Neural crest cell (in vitro differentiated cells): Measurements from ENCODE around the gene ECM1. TPM values are rescaled to one million over a fixed set of nuclear protein-coding genes. Genes with fewer than 3 reads are reported as not detected.

Source experiments
- DNase-seq: peaks from one replicate; pipeline ENCODE4 v3.0.0; 2021; ENCODE audit warnings: low read depth, mixed read lengths, low spot score
- H3K27ac Mint-ChIP-seq: one replicate; pipeline ENCODE4 v1.8.0; 2021; ENCODE audit warnings: mild to moderate bottlenecking, mixed read lengths; ENCODE audit not compliant: unreplicated experiment
- H3K27me3 Mint-ChIP-seq: 2 replicates; pipeline ENCODE4 v1.8.0; 2021; ENCODE audit warnings: low read depth, mild to moderate bottlenecking, mixed read lengths
- H3K36me3 Mint-ChIP-seq: 2 replicates; pipeline ENCODE4 v1.8.0; 2021; ENCODE audit warnings: low read depth, mild to moderate bottlenecking, mixed read lengths
- H3K4me1 Mint-ChIP-seq: 2 replicates; pipeline ENCODE4 v1.8.0; 2021; ENCODE audit warnings: mixed read lengths
- H3K4me3 Mint-ChIP-seq: one replicate; pipeline ENCODE4 v1.8.0; 2021; ENCODE audit warnings: mild to moderate bottlenecking, mixed read lengths
- H3K9me3 Mint-ChIP-seq: 2 replicates; pipeline ENCODE4 v1.8.0; 2021; ENCODE audit warnings: mixed read lengths
- long read RNA-seq: library from polyadenylated mRNA; unstranded; transcript quantifications from one replicate; pipeline ENCODE4 v2.0.0, GENCODE V29; 2020
- total RNA-seq: library from RNA; stranded (reverse); gene quantifications from 2 replicates; pipeline ENCODE4 v1.2.1, GENCODE V29; 2021
- TF ChIP-seq, protein P1 (sequence below): fragments of 200-600 bp; sonication (generic); conservative IDR thresholded peaks from 2 replicates; pipeline ENCODE4 v1.5.0; 2021; ENCODE audit warnings: antibody characterized with exemption, mild to moderate bottlenecking

ECM1 gene
- total RNA-seq: 5.3 and 5.5 TPM in 2 replicates
- long read RNA-seq, partial matches to known transcripts: 0 of 2 reads
- long read RNA-seq, other reads (novel, unspliced or antisense): 0 of 2 reads

DNA sequence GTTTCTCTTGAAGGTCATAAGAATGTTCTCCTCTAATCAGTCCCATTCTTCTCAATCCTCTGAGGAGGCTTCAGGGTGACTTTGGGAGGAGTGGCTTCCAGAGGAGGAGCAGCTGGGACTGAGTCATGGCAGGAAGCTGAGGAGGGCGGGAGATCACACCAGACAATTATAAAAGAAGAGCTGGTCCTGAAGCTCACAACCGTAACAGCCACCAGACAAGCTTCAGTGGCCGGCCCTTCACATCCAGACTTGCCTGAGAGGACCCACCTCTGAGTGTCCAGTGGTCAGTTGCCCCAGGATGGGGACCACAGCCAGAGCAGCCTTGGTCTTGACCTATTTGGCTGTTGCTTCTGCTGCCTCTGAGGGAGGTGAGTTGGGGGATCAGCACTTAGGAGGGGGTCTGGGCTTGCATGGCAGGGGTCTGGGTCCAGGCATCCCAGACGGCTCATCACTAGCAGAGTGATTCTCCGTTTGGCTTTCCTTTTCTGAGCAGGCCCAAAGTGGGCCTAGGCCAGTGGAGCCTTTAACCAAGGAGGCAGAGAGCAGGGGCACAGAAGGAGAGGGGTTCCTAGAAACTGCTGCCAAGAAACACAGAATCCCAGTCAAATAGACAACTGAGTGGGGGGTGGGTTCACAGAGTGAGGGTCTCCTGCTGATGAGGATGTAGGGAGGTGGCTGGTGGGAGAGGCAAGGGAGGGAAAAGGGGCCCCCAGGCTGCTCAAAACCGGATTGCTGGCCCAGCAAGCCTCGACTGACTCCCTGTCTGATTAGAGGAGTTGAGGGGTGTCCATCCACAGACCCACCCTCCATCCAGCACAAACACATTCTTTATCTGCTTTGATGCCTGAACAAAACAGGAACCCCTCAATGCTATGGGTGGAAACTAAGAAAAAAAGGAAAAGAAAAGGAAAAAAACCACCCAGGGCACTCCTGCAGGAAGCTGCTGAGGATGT is at the start of gene ECM1:
Gene ECM1 (plus strand): TSS at position 198 of the 953 bp plus-strand sequence. CDS start 101 bp downstream, at position 299.
- Mint-ChIP-seq H3K4me1 (peaks cover 36% of the 10 kb centered on the region), H3K27me3 (no peaks in the 10 kb centered on the region), H3K36me3 (peaks cover 17% of the 10 kb centered on the region), H3K9me3 (no peaks in the 10 kb centered on the region), H3K4me3 (peak within 1 kb of the TSS; percentile 23), H3K27ac (peak within 1 kb of the TSS; percentile 62)
- TF ChIP-seq, protein P1, sequence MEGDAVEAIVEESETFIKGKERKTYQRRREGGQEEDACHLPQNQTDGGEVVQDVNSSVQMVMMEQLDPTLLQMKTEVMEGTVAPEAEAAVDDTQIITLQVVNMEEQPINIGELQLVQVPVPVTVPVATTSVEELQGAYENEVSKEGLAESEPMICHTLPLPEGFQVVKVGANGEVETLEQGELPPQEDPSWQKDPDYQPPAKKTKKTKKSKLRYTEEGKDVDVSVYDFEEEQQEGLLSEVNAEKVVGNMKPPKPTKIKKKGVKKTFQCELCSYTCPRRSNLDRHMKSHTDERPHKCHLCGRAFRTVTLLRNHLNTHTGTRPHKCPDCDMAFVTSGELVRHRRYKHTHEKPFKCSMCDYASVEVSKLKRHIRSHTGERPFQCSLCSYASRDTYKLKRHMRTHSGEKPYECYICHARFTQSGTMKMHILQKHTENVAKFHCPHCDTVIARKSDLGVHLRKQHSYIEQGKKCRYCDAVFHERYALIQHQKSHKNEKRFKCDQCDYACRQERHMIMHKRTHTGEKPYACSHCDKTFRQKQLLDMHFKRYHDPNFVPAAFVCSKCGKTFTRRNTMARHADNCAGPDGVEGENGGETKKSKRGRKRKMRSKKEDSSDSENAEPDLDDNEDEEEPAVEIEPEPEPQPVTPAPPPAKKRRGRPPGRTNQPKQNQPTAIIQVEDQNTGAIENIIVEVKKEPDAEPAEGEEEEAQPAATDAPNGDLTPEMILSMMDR: no peak
- DNase-seq: no peak

DNA sequence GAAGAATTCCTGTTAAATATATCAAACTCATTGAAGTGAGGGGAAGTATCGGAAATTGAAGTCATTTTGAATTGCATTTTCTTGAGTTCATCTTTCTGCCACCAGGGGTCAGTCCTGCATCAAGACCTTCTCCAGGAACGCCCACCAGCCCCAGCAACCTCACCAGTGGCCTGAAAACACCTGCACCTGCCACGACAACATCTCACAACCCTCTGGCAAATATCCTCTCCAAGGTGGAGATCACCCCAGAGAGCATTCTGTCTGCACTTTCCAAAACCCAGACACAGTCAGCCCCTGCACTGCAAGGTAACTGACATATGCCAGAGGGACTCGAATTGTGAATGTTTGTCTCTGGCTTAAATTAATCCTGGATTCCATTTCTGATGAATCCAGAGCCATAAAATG is 43.5 kb upstream of the ECM1 start:
- Mint-ChIP-seq H3K4me1 (no peaks in the 10 kb centered on the region), H3K4me3 (no peak overlapping the region), H3K27ac (peak overlapping the region; percentile 88), H3K27me3 (no peaks in the 10 kb centered on the region), H3K36me3 (peaks cover 10% of the 10 kb centered on the region), H3K9me3 (no peaks in the 10 kb centered on the region)
- TF ChIP-seq, protein P1: peak; percentile 82
- peak; percentile 73 for DNase-seq

DNA sequence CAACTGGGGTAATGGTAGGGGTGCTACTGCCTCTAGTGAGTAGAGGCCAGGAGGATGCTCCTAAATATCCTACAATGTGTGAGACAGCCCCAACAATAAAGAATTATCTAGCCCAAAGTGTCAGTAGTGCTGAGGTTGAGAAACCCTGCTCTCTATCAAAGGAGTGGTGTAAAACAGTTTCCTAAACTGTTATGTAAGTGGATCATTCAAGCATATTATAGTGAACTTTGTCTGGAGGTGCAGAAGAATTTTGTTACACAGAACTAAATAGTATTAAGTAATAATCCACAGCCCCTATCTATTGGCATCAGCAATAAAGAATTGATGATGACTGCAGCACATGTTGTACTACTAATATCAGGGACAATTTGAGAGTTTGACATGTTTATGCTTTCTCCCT is 40.9 kb upstream of the ECM1 start:
- Mint-ChIP-seq H3K27ac (no peak overlapping the region), H3K27me3 (no peaks in the 10 kb centered on the region), H3K36me3 (peaks cover 24% of the 10 kb centered on the region), H3K9me3 (no peaks in the 10 kb centered on the region), H3K4me1 (no peaks in the 10 kb centered on the region), H3K4me3 (no peak overlapping the region)
- DNase-seq: no peak
- TF ChIP-seq, protein P1: no peak

DNA sequence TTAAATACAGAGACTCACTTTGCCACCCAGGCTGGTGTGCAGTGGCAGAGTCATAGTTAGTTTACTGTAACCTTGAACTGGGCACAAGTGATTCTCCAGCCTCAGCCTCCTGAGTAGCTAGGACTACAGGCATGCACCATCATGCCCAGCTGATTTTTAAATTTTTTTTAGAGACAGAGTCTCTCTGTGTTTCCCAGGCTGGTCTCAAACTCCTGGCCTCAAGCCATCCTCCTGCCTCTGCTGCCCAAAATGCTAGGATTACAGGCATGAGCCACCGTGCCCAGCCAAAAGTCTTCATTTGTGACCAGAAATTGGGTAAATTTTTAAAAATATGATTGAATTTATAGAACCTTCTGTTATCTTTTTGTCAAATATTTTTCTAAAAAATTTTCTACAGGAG is 38.6 kb upstream of the ECM1 start:
- Mint-ChIP-seq H3K4me1 (no peaks in the 10 kb centered on the region), H3K9me3 (no peaks in the 10 kb centered on the region), H3K4me3 (no peak overlapping the region), H3K36me3 (peaks cover 22% of the 10 kb centered on the region), H3K27ac (no peak overlapping the region), H3K27me3 (no peaks in the 10 kb centered on the region)
- TF ChIP-seq, protein P1: no peak
- no peak for DNase-seq

DNA sequence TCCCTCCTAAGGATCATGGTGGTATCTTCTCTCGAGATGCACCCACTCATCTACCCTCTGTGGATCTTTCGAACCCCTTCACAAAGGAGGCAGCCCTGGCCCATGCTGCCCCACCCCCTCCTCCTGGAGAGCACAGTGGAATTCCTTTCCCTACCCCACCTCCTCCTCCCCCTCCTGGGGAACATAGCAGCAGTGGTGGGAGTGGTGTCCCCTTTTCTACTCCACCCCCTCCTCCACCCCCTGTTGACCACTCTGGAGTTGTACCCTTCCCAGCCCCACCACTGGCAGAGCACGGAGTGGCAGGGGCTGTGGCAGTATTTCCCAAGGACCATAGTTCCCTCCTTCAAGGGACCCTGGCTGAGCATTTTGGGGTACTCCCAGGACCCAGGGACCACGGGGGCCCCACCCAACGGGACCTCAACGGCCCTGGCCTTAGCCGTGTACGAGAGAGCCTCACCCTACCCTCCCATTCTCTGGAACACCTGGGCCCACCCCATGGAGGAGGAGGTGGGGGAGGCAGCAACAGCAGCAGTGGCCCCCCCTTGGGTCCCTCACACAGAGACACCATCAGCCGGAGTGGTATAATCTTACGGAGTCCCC is 35.2 kb upstream of the ECM1 start:
- no peak overlapping the region for H3K27ac Mint-ChIP-seq
- H3K4me1 Mint-ChIP-seq: peaks cover 17% of the 10 kb centered on the region
- TF ChIP-seq, protein P1: no peak
- no peaks in the 10 kb centered on the region for H3K27me3 Mint-ChIP-seq
- no peak for DNase-seq
- peaks cover 16% of the 10 kb centered on the region for H3K36me3 Mint-ChIP-seq
- no peaks in the 10 kb centered on the region for H3K9me3 Mint-ChIP-seq
- H3K4me3 Mint-ChIP-seq: no peak overlapping the region
